Neural crest cell (in vitro differentiated cells): ENCODE results near the gene PER1. TPM values are rescaled to one million over a fixed set of nuclear protein-coding genes. Genes with fewer than 3 reads are reported as not detected.

Experiments used
- DNase-seq: peaks from one replicate; pipeline ENCODE4 v3.0.0; 2021; ENCODE audit warnings: low read depth, mixed read lengths, low spot score
- H3K27ac Mint-ChIP-seq: one replicate; pipeline ENCODE4 v1.8.0; 2021; ENCODE audit warnings: mild to moderate bottlenecking, mixed read lengths; ENCODE audit not compliant: unreplicated experiment
- H3K27me3 Mint-ChIP-seq: 2 replicates; pipeline ENCODE4 v1.8.0; 2021; ENCODE audit warnings: low read depth, mild to moderate bottlenecking, mixed read lengths
- H3K36me3 Mint-ChIP-seq: 2 replicates; pipeline ENCODE4 v1.8.0; 2021; ENCODE audit warnings: low read depth, mild to moderate bottlenecking, mixed read lengths
- H3K4me1 Mint-ChIP-seq: 2 replicates; pipeline ENCODE4 v1.8.0; 2021; ENCODE audit warnings: mixed read lengths
- H3K4me3 Mint-ChIP-seq: one replicate; pipeline ENCODE4 v1.8.0; 2021; ENCODE audit warnings: mild to moderate bottlenecking, mixed read lengths
- H3K9me3 Mint-ChIP-seq: 2 replicates; pipeline ENCODE4 v1.8.0; 2021; ENCODE audit warnings: mixed read lengths
- CTCF ChIP-seq: fragments of 200-600 bp; sonication (generic); conservative IDR thresholded peaks from 2 replicates; pipeline ENCODE4 v1.5.0; 2021; ENCODE audit warnings: antibody characterized with exemption, mild to moderate bottlenecking
- total RNA-seq: library from RNA; stranded (reverse); gene quantifications from 2 replicates; pipeline ENCODE4 v1.2.1, GENCODE V29; 2021

The PER1 gene
- total RNA-seq, 1 donor from 2014 or later, result 38.3 TPM

GRCh38 chr17:8159032-8159400 is 6.8 kb upstream of the PER1 start:
- H3K9me3 Mint-ChIP-seq, result no peaks in the 10 kb centered on the region
- H3K4me1 Mint-ChIP-seq, result peaks cover 35% of the 10 kb centered on the region
- no peak overlapping the region for H3K27ac Mint-ChIP-seq
- H3K4me3 Mint-ChIP-seq, result peak overlapping the region; percentile 93
- H3K27me3 Mint-ChIP-seq, result peaks cover 2% of the 10 kb centered on the region
- DNase-seq, result no peak
- TF ChIP-seq CTCF, result no peak
- peaks cover 12% of the 10 kb centered on the region for H3K36me3 Mint-ChIP-seq

- DNase-seq, result peak; percentile 97
- Mint-ChIP-seq H3K4me3 (peak overlapping the region; percentile 93), H3K9me3 (no peaks in the 10 kb centered on the region), H3K27me3 (peaks cover 2% of the 10 kb centered on the region), H3K36me3 (peaks cover 12% of the 10 kb centered on the region), H3K27ac (no peak overlapping the region), H3K4me1 (peaks cover 30% of the 10 kb centered on the region)
- peak; percentile 86 for TF ChIP-seq CTCF
Measured at GRCh38 chr17:8158267-8159031, 6.2 kb upstream of the PER1 start.

DNA sequence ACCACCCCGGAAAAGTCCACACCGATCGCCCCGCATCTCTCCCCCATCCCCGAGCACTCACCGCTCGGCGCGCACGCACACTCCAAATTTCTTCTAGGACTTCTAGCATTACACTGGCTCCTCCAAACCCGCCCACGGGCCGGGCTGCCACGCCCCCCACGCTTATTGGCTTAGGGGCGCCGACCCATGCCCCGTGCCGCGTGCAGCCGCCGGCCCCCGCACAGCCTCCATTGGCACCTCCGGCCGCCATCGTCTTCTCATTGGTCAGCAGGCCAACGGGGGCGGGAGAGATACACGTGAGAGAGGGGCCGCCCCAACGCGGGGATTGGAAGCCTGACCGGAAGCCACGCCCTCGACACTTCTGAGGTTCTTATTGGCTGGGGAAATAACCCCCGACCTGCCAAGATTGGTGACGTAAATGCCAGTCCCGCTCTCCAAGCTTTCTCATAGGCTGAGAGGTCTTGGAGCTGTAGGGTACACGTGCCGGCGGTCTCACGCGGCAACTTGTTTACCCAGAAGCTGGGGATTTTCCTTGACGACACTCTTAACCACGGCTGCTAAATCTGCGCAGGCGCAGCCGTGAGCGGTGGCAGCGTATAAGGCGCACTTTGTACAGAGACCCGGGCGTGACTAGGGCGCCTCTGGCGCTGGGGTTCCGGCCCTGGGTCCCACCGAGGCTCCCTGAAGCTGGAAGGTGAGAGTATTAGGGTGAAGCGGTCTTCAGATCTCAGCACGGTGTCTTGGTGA is 4.2 kb upstream of the PER1 start:
- peaks cover 26% of the 10 kb centered on the region for H3K4me1 Mint-ChIP-seq
- no peak overlapping the region for H3K27ac Mint-ChIP-seq
- no peaks in the 10 kb centered on the region for H3K9me3 Mint-ChIP-seq
- H3K27me3 Mint-ChIP-seq, result peaks cover 2% of the 10 kb centered on the region
- peak; percentile 98 for DNase-seq
- TF ChIP-seq CTCF, result no peak
- H3K4me3 Mint-ChIP-seq, result no peak overlapping the region
- peaks cover 9% of the 10 kb centered on the region for H3K36me3 Mint-ChIP-seq

DNA sequence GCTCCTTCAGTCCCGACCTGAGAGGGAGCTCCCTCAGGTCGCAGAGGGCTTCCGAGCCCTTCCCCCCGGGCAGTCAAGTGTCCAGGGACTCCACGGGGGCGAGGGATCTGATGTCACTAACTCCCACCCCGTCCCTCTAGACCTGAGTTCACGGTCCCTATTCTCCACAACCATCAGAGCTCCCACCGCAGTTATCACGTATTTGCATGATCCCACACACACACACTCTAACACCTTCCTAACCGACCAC is 3.7 kb upstream of the PER1 start:
- Mint-ChIP-seq H3K4me1 (peaks cover 22% of the 10 kb centered on the region), H3K27me3 (peaks cover 2% of the 10 kb centered on the region), H3K9me3 (no peaks in the 10 kb centered on the region), H3K36me3 (peaks cover 9% of the 10 kb centered on the region), H3K4me3 (no peak overlapping the region), H3K27ac (no peak overlapping the region)
- TF ChIP-seq CTCF, result no peak
- DNase-seq, result no peak

GRCh38 chr17:8155231-8155995 is 3.2 kb upstream of the PER1 start:
- peaks cover 9% of the 10 kb centered on the region for H3K36me3 Mint-ChIP-seq
- no peak overlapping the region for H3K4me3 Mint-ChIP-seq
- H3K4me1 Mint-ChIP-seq, result peaks cover 20% of the 10 kb centered on the region
- DNase-seq, result no peak
- no peak overlapping the region for H3K27ac Mint-ChIP-seq
- H3K27me3 Mint-ChIP-seq, result peaks cover 2% of the 10 kb centered on the region
- TF ChIP-seq CTCF, result no peak
- H3K9me3 Mint-ChIP-seq, result no peaks in the 10 kb centered on the region
